GM19238 (cell line): ENCODE results near the gene ZNF280C.
"Not testable (repeated sequence)": the region's sequence is repeated elsewhere in the genome, so short reads cannot be mapped to it uniquely, and the experiment has no call there.

Experiments
- DNase-seq: peaks from one replicate; pipeline ENCODE4 v3.0.0; 2011; ENCODE audit warnings: low spot score; ENCODE audit not compliant: insufficient read length

The ZNF280C gene

GRCh38 chrX:130261296-130261893, 7.3 kb downstream of the ZNF280C start:
- no peak for DNase-seq

GRCh38 chrX:130260316-130260715, 8.4 kb downstream of the ZNF280C start:
- DNase-seq, result no peak

GRCh38 chrX:130253916-130254315, 14.8 kb downstream of the ZNF280C start:
- no peak for DNase-seq

- no peak for DNase-seq
Observed at GRCh38 chrX:130251671-130252070, 17.0 kb downstream of the ZNF280C start.

DNA sequence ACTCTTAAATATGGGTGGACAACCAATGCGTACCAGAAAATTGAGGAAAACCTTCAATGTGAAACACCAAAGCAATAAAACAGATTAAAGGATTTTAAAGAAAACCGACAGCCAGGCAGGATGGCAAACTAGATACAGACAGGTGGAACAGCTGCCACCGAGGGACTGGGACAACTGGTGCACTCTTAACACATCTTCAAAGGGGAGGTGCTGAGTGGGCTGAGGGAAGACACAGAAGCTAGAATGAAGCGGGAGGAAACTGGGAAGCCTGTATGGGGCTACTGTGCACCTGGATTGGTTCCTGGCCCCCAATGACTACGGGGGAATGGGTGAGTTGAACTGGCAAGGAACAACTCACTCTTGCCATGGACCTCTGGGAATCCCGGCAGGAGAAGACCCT, 20.7 kb downstream of the ZNF280C start:
- DNase-seq, result no peak

DNA sequence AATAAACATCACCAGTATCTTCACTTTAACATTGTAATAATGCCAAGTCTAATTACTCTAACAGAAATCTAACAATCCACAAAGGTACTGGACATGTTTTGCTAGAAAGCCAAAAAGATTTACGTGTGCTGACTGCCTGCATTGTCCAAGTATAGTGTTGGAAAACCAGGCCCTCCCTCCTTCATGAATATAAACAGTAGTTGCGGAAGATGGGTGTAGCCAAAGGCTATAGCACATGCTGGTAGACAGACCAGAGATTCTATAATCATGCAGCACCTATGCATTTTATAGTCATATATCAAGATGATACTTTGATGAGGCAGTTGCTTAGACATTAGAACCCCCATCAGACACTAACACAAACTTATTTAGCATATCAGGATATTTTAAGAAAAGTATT, 22.6 kb downstream of the ZNF280C start:
- no peak for DNase-seq

GRCh38 chrX:130245441-130245840, 23.3 kb downstream of the ZNF280C start:
- no peak for DNase-seq

GRCh38 chrX:130231184-130231583, 37.5 kb downstream of the ZNF280C start:
- DNase-seq, result not testable (repeated sequence)

GRCh38 chrX:130228871-130229270, 39.8 kb downstream of the ZNF280C start:
- no peak for DNase-seq

DNA sequence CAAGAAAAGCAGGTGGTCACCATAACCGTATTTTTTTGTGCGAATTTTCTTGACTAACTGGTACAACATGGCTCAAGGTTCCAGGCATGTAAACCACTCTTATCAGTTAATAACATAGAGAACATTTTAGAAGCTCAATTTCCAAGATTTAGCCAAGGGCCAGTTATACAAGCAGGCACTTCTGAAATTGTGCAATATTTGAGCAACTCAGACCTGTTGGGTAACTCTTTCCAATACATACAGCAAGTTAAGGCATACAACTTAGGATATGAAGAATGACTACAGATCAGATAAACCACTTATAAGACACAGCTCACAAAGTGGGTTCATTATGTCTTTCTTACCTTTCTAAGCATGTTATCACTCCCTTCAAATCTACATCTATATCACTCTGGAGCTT, 43.9 kb downstream of the ZNF280C start:
- DNase-seq, result no peak

GRCh38 chrX:130216320-130216719, 52.4 kb downstream of the ZNF280C start:
- DNase-seq, result no peak

- no peak for DNase-seq
Observed at GRCh38 chrX:130213376-130213775, 55.3 kb downstream of the ZNF280C start.

DNA sequence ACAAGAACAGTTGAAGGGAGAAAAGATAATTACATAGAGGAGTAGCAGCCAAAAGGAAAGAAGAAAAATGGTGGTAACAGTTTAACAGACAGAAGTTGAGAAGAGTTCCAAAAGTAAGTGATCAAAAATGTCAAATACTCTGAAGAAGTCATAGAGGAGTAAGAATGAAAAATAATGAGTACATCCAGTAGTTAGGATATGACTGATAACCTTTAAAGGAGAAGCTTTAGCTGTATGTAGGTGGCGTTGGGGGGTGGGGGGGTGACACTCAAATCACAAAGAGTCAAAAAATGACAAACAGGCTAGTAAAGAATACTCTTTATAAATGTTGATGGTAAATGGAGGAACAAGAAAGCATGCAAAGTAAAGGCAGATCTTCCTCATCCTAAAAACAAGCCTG, 56.3 kb downstream of the ZNF280C start:
- no peak for DNase-seq

DNA sequence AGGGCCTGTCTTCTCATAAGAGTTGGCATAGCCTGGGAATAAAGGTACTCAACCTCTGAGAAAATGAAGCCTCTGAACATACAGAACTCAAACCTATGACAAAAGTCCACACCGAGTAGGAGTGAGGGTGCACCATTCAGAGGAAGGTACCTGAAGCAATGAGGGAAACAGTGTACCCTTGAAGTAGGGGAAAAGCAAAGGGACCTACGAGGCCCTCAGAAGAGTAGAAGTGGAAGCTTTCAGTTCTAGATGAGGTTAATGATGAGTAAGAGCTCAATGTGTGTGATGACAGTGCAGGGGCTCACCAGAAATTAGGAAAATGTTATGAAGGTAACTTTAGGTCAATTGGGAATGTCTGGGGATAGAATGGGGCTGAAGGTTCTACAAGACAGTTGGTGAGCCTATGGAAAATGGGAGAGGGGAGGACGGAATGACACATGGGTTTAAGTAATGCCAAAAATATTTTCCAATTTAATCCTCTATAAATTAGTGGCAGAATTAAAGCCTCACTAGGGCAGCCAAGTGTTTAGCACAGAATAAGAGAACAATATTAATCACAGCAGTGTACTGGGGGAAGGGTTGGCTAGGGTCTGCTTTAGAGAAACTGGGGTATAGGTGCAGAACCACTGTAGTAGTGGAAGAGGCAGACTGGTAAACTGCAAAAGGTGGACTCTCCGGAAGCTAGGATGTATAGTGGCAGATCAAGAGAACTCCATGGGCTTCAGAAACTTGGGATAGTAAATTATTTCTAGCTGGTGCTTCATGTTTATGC, 57.1 kb downstream of the ZNF280C start:
- no peak for DNase-seq

DNA sequence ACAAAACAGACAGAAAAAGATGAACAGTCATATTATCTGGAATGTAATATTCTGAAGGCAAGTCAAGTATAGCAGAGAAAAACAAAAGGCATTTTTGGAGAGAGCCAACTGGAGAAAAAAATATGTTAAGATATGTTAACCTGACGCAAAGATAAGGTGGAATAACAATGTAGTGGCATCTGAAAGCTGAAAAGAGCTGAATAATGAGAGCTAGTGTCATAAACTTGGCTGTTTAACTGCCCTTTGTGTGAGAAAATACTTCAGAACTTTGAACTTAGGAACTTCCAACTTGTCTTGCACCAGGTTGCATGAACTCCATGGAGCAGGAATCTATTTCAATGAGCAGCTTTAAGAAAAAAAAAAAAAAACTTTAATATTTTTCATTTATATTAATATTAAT, 64.1 kb downstream of the ZNF280C start:
- no peak for DNase-seq

DNA sequence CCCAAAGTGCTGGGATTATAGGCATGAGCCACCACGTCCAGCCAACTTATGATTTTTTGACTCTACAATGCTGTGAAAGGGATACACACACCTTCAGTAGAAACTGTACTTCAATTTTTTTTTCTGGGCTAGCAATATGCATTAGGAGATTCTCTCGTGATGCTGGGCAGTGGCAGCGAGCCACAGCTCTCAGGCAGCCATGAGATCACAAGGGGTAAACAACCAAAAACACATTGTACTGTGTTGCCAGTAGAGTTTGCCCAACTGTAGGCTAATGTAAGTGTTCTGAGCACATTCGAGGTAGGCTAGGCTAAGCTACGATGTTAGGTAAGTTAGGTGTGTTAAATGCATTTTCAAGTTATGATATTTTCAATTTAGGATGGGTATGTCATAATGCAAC, 71.2 kb downstream of the ZNF280C start:
- no peak for DNase-seq

DNA sequence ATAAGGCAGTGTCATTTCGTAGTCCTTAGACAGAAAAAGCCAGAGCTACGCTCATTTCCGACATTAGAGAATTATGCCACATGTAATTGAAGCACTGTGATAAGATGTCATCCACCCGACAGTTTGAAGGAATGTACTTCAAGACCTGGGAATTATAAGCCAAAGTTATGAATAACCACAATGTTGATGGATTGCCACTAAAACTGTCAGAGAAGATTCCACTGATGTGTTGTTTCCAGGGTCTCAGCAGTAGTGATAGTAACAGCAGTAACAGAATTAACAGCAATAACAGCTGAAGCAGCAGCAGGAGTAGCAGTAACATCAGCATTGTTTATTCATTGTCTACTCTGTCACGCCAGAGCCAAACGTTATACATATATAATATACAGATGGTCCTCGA, 72.2 kb downstream of the ZNF280C start:
- DNase-seq, result no peak

DNA sequence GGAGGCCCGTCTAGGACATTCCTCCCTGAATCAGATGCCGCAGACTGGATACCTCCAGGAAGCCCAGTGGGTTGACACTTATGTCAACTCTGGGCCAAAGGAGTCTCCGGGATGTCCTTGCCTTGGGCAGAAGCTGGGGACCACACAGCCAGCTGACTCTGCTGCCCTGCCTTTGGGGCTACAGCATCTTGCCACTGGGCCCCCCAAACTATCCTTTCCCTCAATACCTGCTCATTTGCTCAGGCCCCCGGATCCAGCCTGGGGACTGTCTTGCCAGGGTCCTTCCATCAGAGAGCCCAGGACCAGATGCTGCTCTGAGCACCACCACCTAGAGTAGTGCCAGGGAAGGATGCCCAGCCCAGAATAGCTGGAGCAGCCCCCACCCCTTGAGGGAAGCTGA, 77.9 kb downstream of the ZNF280C start:
- no peak for DNase-seq

DNA sequence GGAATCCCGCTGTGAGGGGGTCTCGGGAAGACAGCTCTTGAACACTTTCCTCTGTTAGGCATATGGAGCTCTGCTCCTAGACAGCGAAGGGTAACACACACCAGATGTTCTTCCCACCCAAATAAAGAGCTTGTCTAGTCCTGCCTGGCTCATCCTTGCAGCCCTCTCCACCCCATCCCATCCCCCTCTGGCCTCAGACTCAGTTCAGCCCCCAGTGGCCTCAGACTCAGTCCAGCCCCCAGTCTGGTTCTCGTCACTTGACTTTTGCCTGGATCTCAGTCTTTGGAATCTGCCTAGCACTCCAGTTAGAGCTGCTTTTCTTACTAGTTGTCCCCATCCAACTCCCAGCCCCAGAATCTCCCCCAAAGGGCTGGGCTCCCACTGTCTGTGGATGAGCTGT, 82.0 kb downstream of the ZNF280C start:
- no peak for DNase-seq

DNA sequence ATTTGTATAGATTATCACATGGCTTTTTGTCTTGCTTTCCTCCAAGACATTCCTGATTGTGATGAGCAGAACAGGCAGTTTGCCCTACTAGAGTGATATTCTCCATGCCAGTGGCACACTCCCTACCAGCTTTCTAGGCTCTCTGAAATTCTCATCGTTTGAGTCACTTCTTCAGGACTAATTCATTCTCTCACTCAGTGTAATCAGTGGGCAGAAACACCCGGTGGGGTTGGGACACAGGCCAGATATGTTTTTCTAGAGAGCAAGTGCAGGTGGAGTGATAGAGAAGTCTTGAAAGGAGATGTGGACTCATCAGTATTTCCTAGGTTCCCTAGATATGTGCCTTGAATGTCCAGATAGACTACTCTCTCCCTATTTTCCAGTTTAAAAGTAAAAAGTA, 83.8 kb downstream of the ZNF280C start:
- DNase-seq, result no peak

DNA sequence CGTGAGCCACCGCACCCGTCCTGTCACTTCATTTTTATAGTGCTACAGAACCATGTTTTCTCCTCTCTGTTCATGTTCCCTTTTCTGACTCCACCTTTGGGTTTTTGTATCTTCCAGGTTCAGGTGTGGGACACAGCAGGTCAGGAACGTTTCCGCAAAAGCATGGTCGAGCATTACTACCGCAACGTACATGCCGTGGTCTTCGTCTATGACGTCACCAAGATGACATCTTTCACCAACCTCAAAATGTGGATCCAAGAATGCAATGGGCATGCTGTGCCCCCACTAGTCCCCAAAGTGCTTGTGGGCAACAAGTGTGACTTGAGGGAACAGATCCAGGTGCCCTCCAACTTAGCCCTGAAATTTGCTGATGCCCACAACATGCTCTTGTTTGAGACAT, 84.5 kb downstream of the ZNF280C start:
- no peak for DNase-seq

- no peak for DNase-seq
Observed at GRCh38 chrX:130179579-130180215, 89.0 kb downstream of the ZNF280C start.

DNA sequence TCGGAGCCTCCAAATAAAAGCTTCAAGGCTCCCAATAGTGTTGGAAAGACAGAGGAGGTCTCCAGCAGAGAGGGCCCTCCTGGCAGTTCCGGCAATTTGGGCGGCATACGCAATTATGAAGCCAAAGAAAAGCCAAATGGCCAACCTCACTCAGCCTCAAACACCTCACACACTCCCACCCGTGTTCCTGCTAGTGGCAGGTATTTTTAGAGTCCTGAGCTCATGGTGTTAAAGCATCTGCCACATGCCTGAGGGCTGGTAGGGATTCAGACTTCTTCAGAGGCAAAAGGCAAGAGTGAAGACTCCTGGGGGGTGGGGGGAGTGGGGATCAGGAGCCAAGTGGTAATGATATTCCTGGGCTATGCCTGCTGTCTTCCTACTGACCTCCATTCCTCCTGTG, 89.5 kb downstream of the ZNF280C start:
- DNase-seq, result no peak
